SK-N-MC (cell line): ENCODE results near the gene KCTD5.
"Not testable (repeated sequence)": the region's sequence is repeated elsewhere in the genome, so short reads cannot be mapped to it uniquely, and the experiment has no call there.

Experiments used
- EZH2 ChIP-seq: fragments of 200-600 bp; sonication (generic); IDR thresholded peaks from one replicate; pipeline ENCODE4 v1.6.1; 2017; ENCODE audit warnings: antibody characterized with exemption
- FOXP2 ChIP-seq: optimal IDR thresholded peaks from 2 replicates; pipeline ENCODE3; 2011; ENCODE audit warnings: mild to moderate bottlenecking, moderate library complexity; ENCODE audit not compliant: insufficient read depth; ENCODE audit errors: extremely low read length, control extremely low read depth
- POLR2AphosphoS5 ChIP-seq: IDR thresholded peaks from 2 replicates; pipeline ENCODE4 v1.6.1; 2012; ENCODE audit warnings: mild to moderate bottlenecking, low read depth, low read length, borderline replicate concordance

GRCh38 chr16:2659560-2659959 is 22.8 kb upstream of the KCTD5 start:
- not testable (repeated sequence) for TF ChIP-seq EZH2, POLR2AphosphoS5, FOXP2
